Subcutaneous adipose tissue (tissue), 4 donors: Measurements from ENCODE around the gene POC1A. TPM values are rescaled to one million over a fixed set of nuclear protein-coding genes. Genes with fewer than 3 reads are reported as not detected.

Experiments used
- total RNA-seq, 4 donors: library from RNA; depleted of rRNA; stranded (reverse); fragments of >200 nt; gene quantifications; one replicate each; pipeline ENCODE4 v1.1.0, GENCODE V29; 2016
- TF ChIP-seq, protein P1 (sequence below): fragments of 450-650 bp; IDR thresholded peaks from one replicate; pipeline ENCODE4 v1.5.1; 2016; ENCODE audit warnings: low read depth, mild to moderate bottlenecking, control low read depth, antibody characterized with exemption, moderate library complexity

POC1A gene
- total RNA-seq, 4 donors from 2014 or later, result 0.38 to 2.4 (median 1.2) TPM

DNA sequence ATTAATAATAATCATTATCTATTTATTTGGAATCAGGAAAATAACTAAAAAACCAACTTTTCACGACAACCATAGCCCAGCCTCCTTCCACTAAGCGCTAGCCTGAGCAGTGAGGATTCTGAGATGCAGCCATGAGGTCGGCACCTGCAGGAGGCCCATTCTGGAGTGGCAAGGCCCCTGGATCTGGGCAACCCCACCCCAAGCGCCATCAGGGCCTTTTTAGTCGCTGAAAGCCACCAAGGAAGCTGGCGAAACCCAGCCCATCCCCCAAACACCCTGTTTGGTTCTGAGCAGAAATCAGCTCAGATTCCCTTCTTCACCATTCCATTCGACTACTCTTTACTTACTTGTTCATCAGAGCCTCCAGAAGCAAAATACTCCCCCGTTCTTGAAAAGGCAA lies 29.5 kb downstream of the POC1A start:
- TF ChIP-seq, protein P1, sequence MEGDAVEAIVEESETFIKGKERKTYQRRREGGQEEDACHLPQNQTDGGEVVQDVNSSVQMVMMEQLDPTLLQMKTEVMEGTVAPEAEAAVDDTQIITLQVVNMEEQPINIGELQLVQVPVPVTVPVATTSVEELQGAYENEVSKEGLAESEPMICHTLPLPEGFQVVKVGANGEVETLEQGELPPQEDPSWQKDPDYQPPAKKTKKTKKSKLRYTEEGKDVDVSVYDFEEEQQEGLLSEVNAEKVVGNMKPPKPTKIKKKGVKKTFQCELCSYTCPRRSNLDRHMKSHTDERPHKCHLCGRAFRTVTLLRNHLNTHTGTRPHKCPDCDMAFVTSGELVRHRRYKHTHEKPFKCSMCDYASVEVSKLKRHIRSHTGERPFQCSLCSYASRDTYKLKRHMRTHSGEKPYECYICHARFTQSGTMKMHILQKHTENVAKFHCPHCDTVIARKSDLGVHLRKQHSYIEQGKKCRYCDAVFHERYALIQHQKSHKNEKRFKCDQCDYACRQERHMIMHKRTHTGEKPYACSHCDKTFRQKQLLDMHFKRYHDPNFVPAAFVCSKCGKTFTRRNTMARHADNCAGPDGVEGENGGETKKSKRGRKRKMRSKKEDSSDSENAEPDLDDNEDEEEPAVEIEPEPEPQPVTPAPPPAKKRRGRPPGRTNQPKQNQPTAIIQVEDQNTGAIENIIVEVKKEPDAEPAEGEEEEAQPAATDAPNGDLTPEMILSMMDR, result no peak

DNA sequence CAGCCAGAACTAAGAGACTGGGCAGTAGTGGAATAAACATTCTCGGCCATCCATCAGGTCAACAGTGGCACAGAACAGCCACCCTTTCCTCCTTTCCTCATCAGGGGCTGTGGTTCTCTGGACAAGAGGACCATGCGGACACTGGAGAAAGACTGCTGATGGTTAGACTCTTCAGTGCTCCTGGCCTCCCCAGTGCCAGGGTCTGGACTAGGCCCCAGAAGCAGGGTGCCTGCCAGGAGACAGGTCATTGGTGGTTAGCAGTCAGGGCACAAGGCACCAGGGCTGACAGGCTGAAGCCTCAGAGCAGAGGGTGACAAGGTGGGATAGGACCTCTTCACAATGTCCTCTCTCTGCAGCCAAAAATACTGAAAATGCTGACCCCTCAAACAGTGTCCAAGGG lies 30.1 kb downstream of the POC1A start:
- TF ChIP-seq, protein P1, result no peak

DNA sequence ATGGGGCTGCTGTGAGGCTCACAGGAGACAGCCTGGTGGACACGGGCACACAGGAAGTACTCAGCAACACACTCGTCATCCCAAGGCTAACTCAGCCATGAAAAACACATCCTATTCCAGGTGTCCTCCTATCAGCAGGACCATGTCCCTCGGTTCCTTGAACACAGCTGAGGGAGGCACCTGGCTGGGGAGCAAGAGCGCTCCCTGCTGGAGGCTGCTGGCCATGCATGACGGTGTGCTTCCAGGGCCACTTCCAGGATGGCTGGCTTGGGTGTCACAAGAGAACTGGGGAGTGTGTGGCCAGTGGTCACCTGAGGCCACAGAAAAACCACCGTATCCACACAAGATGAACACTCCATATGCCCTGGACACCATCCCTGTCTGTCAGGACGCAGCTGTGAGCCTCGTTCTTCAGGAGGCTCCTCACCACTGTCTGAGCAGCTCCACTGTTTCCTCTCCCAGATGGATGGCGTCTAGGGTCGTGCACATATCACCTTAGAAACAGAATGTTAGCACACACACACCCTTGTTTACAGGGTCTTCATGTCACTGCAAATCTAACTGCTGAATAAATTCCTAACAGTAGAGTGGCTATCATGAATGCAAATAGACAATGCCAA lies 31.0 kb downstream of the POC1A start:
- TF ChIP-seq, protein P1, result no peak

DNA sequence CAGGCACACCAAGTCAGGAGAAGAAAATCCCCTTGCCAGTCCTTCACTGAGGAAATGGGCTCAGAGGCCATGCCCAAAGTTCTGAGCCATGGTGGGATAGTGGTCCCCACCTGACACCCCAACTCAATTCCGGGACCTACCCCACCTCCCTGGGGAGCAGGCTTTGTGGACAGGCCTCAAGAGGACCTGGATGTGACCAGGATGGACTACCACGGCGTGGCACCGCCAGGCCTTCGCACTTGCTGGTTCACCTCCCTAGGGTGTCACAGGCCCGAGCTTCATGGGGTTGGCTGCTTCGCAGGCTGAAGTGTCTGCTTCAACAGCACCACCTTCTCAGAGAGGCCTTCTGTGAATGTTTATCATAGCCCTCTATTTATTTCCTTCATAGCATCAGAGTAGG lies 31.7 kb downstream of the POC1A start:
- TF ChIP-seq, protein P1, result no peak

DNA sequence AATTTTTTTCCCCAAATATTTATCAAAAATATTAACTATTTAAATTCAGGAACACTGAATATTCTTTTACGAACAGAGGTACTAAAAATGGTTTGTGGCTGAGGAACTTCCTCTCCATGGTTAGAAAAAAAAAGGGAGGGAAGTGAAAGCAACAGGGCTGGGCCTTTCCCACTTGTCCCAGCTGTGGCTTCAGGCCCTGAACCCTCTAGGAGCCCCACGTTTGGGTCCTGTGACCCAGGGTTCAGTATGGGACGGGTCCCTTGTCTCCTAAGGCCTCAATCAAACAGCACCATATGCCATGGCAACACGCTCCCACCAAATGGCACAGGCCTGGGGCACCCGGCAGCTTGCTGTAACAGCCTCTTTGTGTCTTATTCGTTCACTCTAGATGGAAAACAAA lies 32.4 kb downstream of the POC1A start:
- TF ChIP-seq, protein P1, result no peak

DNA sequence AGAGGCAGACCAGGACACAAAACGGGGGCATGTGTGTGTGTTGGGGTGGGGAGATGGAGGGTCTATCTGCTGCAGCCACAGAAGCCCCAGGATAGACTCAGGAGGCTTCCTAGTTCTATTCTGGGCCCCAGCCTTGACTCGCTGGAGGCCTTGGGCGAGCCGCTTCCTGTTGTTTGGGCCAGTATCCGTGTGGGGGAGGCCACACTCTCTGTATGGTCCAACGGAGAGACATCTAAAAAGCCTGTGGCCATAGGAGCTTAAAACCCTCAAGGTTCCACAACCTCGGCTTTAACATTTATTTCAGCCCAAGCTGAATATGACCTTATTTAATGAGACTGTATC lies 32.8 kb downstream of the POC1A start:
- TF ChIP-seq, protein P1, result no peak

DNA sequence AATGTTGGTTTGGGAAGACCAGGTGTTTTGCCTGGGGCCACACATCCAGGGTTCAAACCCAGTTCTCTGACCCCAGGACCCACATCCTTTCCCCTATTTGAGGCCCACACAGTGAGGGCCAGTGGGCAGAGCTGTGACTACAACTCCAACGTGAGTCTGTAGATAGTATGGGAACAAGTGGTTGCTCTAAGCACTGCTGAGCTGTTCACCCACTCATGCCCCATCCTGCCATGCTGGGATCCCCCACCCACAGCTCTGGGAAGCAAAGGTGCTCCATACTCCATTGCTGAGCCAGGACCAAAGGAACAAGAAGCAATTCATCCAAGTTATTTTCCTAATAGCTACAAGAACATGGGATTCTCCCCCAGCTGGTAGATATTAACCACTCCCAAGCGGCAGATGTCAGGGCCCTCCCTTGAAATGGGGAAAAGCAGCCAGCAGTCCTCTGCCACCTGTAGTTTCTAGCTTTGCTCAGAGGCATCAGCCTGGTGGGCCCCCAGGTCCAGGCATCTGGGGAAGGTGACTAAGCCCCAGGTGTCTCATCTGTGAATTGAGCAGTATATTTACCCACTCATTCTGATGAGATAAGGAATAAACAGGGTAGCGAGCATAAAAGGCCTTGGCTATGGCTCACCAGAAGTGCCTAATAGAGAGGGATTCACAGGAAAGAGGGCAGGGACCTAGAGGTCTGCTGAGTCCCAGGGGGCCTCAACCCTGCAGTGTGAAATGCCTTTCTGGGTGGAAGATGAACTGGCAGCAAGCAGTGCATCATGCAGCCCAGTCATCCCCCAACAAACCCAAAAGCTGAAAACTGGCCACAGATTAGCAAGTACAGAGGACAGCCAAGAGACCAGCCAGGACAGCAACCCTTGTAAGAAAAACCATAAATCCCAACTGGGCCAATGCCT lies 33.4 kb downstream of the POC1A start:
- TF ChIP-seq, protein P1, result no peak
